SKM-1 (cell line): ENCODE measurements around the gene USP28.
"Not testable (repeated sequence)": the region's sequence is repeated elsewhere in the genome, so short reads cannot be mapped to it uniquely, and the experiment has no call there.

Experiments used
- DNase-seq: peaks from one replicate; lab custom pipeline; 2025; ENCODE audit not compliant: unreplicated experiment; lab: John Stamatoyannopoulos, UW

USP28 gene

DNA sequence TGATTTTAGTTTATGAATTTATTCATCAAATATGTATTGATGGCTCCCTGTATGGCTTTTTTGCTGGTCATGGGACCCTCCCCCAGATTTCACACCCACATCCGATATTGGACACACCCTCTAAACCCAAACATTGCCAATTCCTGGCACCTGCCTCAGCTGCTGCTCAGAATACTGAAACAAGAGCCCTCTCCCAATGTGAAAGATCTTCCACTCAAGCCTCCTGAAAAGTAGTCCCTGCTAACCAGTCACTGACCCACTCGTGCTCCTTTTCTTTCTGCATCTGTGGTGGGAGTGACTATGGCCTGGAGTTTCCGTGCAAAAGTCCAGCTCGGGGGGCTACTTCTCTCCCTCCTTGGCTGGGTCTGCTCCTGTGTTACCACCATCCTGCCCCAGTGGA, 95.9 kb downstream of the USP28 start, which contains the start of gene CLDN25:
Gene CLDN25, plus strand, starts transcription at position 301 of the 400 bp plus-strand sequence. Its CDS starts 0 bp downstream, at position 301.
- no peak for DNase-seq

- DNase-seq = no peak
Observed at GRCh38 chr11:113778111-113778910, 97.1 kb downstream of the USP28 start.

DNA sequence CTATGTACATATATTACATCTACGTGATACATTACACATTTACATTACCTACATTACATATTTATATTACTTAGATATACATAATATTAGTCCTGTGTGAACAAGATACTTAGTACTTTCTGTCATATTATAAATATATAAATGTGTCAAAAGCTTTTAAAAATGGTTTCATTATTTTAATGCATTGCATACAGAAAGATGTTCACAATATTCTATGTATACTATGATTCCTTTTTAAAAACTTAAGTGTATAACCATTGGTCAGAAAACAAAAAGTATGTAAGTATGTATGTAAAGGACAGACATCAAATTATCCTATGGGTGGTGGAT, 101.2 kb downstream of the USP28 start:
- DNase-seq = no peak

GRCh38 chr11:113773416-113774173, 101.8 kb downstream of the USP28 start, which contains the start of gene ZW10:
ZW10 (minus strand) TSS chr11:113773692; CDS start chr11:113773666, 26 bp downstream.
- DNase-seq = peak; percentile 89

- DNase-seq = no peak
Observed at GRCh38 chr11:113773092-113773415, 102.3 kb downstream of the USP28 start.

- DNase-seq = no peak
Observed at GRCh38 chr11:113771964-113772363, 103.4 kb downstream of the USP28 start.

DNA sequence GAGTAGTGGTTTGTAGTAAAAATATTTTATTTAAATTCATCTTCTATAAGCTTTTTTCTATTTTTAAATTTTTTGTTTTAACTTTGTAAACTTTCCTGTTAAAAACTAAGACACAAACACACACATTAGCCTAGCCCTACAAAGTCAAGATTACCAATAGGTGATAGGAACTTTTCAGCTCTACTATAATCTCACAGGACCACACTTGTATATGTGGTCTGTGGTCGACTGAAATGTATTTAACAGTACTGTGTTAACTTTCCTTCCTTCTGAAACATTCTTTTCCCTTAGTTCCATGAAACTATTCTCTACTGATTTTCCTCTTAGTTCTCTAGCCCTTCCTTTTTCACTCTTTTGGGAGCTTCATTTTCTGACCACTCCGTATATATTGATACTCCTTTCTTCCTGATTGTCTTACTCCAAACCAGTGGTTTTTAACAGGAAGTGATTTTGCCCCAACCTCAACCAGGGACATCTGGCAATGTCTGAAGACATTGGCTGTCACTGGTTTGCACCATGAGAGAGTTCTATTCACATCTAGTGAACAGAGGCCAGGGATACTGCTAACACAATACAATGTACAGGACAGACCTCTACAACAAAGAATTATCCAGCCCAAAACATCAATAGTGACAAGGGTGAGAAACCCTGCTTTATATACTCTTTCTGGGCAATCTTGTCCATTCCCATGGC, 110.7 kb downstream of the USP28 start:
- DNase-seq = no peak

GRCh38 chr11:113763040-113763439, 112.3 kb downstream of the USP28 start:
- DNase-seq = not testable (repeated sequence)

GRCh38 chr11:113760241-113760640, 115.1 kb downstream of the USP28 start:
- DNase-seq = no peak

- no peak for DNase-seq
Observed at GRCh38 chr11:113752932-113753331, 122.4 kb downstream of the USP28 start.
